ENCODE measurements around the gene CALML6.
A peak's percentile ranks its signal among the peaks of the same experiment; 100 is the strongest.
"Not testable (repeated sequence)": the region's sequence is repeated elsewhere in the genome, so short reads cannot be mapped to it uniquely, and the experiment has no call there.

Gene CALML6

GRCh38 chr1:1914971-1915692, at the start of gene CALML6:
Gene CALML6 (plus strand): TSS chr1:1915260. CDS start chr1:1915281, 21 bp downstream.
- DNase-seq, result no peak

- DNase-seq, result no peak
Measured at GRCh38 chr1:1867164-1867563, 47.9 kb upstream of the CALML6 start.

- no peak for DNase-seq
Measured at GRCh38 chr1:1869469-1869868, 45.6 kb upstream of the CALML6 start.

- no peak for DNase-seq
Measured at GRCh38 chr1:1872329-1872994, 42.6 kb upstream of the CALML6 start.

- DNase-seq, result no peak
Measured at GRCh38 chr1:1873186-1873585, 41.9 kb upstream of the CALML6 start.

- no peak for DNase-seq
Measured at GRCh38 chr1:1874901-1875300, 40.2 kb upstream of the CALML6 start.

- no peak for DNase-seq
Measured at GRCh38 chr1:1875932-1876331, 39.1 kb upstream of the CALML6 start.

GRCh38 chr1:1876335-1876930, 38.6 kb upstream of the CALML6 start:
- DNase-seq, result no peak

GRCh38 chr1:1877865-1878436, 37.1 kb upstream of the CALML6 start:
- DNase-seq, result no peak

- no peak for DNase-seq
Measured at GRCh38 chr1:1879942-1880341, 35.1 kb upstream of the CALML6 start.

- no peak for DNase-seq
Measured at GRCh38 chr1:1880617-1881312, 34.3 kb upstream of the CALML6 start.

GRCh38 chr1:1881727-1882126, 33.3 kb upstream of the CALML6 start:
- no peak for DNase-seq

GRCh38 chr1:1883092-1883873, 31.8 kb upstream of the CALML6 start:
- no peak for DNase-seq

- not testable (repeated sequence) for DNase-seq
Measured at GRCh38 chr1:1883890-1884289, 31.2 kb upstream of the CALML6 start.

GRCh38 chr1:1889090-1889750, 25.8 kb upstream of the CALML6 start:
- DNase-seq, result no peak

GRCh38 chr1:1889847-1890505, 25.1 kb upstream of the CALML6 start:
- DNase-seq, result peak; percentile 56 to 58

- peak; percentile 88 to 92 for DNase-seq
Measured at GRCh38 chr1:1890506-1891348, 24.3 kb upstream of the CALML6 start, which contains the start of gene GNB1. Gene GNB1 (minus strand): TSS chr1:1891087. CDS start chr1:1825453, 65,634 bp downstream.

- DNase-seq, result peak; percentile 78 to 84
Measured at GRCh38 chr1:1891349-1892078, 23.5 kb upstream of the CALML6 start.

GRCh38 chr1:1892079-1892762, 22.8 kb upstream of the CALML6 start:
- no peak for DNase-seq

All from CD4-positive, alpha-beta T cell treated with Interferon alpha-2 for 1 hour (primary cell).